Measurements from ENCODE around the gene PARD3.

The PARD3 gene

GRCh38 chr10:34653530-34653929 lies 161.6 kb downstream of the PARD3 start:
- CTCF ChIA-PET: no interaction called here
- H3K27ac ChIP-seq: no peak overlapping the region
- TF ChIP-seq CTCF (conservative IDR thresholded peaks at IDR 0.05; ENCODE audit: low read depth): no peak
- POLR2A ChIA-PET (ENCODE audit: low non-redundant PET): no interaction called here
- DNase-seq (ENCODE audit: low spot score): no peak

- no peak overlapping the region for H3K27ac ChIP-seq
- CTCF ChIA-PET: interaction anchor here (0.6 kb wide), 1 partner anchor 1074 kb away, joined by 3 read pairs; no protein-coding TSS in a partner anchor
- DNase-seq (ENCODE audit: low spot score): no peak
- POLR2A ChIA-PET (ENCODE audit: low non-redundant PET): no interaction called here
- no peak for TF ChIP-seq CTCF (conservative IDR thresholded peaks at IDR 0.05; ENCODE audit: low read depth)
These were observed 163.5 kb downstream of the PARD3 start for GRCh38 chr10:34651416-34652195.

GRCh38 chr10:34650156-34650555 lies 164.9 kb downstream of the PARD3 start:
- ChIA-PET POLR2A (ENCODE audit: low non-redundant PET) (no interaction called here), CTCF (interaction anchor here (0.7 kb wide), 1 partner anchor 7 kb away, joined by 3 read pairs; no protein-coding TSS in a partner anchor)
- TF ChIP-seq CTCF (conservative IDR thresholded peaks at IDR 0.05; ENCODE audit: low read depth): no peak
- no peak overlapping the region for H3K27ac ChIP-seq
- no peak for DNase-seq (ENCODE audit: low spot score)

- no peak for DNase-seq (ENCODE audit: low spot score)
- ChIA-PET CTCF (no interaction called here), POLR2A (ENCODE audit: low non-redundant PET) (no interaction called here)
- TF ChIP-seq CTCF (conservative IDR thresholded peaks at IDR 0.05; ENCODE audit: low read depth): no peak
- no peak overlapping the region for H3K27ac ChIP-seq
These were observed 165.7 kb downstream of the PARD3 start for GRCh38 chr10:34649385-34649784.

GRCh38 chr10:34648919-34649318 lies 166.2 kb downstream of the PARD3 start:
- no peak for DNase-seq (ENCODE audit: low spot score)
- no peak for TF ChIP-seq CTCF (conservative IDR thresholded peaks at IDR 0.05; ENCODE audit: low read depth)
- CTCF ChIA-PET: interaction anchor here (0.6 kb wide), 1 partner anchor 60 kb away, joined by 3 read pairs; no protein-coding TSS in a partner anchor
- H3K27ac ChIP-seq: no peak overlapping the region
- POLR2A ChIA-PET (ENCODE audit: low non-redundant PET): no interaction called here

- no peak for TF ChIP-seq CTCF (conservative IDR thresholded peaks at IDR 0.05; ENCODE audit: low read depth)
- ChIA-PET CTCF (interaction anchor here (0.6 kb wide), 2 partner anchors 59 to 1349 kb away, joined by 3 read pairs; no protein-coding TSS in a partner anchor), POLR2A (ENCODE audit: low non-redundant PET) (no interaction called here)
- H3K27ac ChIP-seq: no peak overlapping the region
- no peak for DNase-seq (ENCODE audit: low spot score)
These were observed 166.9 kb downstream of the PARD3 start for GRCh38 chr10:34647875-34648865.

All from RWPE1 (cell line).